GF-D8 (cell line): ENCODE data around the gene ANKRD30B.
"Not testable (repeated sequence)": the region's sequence is repeated elsewhere in the genome, so short reads cannot be mapped to it uniquely, and the experiment has no call there.

Experiments used
- DNase-seq: peaks from one replicate; lab custom pipeline; 2025; lab: John Stamatoyannopoulos, UW

The ANKRD30B gene

DNA sequence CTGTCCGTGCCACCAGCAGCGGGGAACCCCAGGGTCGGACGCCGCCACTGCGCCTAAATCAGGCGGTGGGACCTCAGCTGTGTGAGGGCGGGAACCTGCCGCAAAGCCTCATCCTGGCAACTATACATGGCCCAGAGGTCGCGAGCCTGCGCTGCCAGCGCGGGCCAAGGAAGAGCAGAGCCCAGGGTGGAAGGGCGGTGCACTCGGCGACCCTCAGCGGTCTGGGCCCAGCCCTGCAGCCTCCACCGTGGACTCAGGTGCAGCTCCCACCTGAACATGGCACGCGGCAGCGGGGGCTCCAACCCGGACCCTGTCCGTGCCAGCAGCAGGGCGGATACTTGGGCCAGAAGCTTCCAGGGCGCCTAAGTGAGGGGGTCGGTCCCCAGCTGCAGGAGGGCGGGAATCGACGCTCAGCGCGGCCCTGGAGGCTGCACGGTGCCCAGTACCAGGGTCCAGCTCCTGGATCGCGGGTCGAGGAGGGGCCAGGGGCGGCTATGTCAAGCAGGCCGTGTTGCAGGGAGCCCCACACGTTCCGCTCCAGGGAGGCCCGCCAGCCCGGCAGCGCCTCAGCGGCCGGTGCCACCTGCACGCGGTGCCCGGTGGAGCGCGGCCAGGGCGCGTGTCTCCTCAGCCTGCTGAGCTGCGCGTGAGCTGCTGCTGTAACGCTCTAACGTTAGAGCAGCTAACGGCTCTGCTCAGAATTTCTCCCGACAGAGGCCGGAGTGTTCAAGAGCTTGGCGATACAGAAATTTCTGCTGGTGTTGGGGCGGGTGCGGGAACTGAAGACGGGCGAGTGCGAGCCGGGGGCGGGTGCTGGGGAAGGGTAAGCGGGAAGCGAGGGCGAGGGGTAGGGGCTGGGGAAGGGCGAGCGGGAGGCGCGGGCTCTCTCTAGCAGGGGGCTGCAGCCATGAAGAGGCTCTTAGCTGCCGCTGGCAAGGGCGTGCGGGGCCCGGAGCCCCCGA is at the start of gene ANKRD30B:
Gene ANKRD30B, plus strand, starts transcription at position 660 of the 962 bp plus-strand sequence. Its CDS starts 248 bp downstream, at position 908.
- DNase-seq = no peak

DNA sequence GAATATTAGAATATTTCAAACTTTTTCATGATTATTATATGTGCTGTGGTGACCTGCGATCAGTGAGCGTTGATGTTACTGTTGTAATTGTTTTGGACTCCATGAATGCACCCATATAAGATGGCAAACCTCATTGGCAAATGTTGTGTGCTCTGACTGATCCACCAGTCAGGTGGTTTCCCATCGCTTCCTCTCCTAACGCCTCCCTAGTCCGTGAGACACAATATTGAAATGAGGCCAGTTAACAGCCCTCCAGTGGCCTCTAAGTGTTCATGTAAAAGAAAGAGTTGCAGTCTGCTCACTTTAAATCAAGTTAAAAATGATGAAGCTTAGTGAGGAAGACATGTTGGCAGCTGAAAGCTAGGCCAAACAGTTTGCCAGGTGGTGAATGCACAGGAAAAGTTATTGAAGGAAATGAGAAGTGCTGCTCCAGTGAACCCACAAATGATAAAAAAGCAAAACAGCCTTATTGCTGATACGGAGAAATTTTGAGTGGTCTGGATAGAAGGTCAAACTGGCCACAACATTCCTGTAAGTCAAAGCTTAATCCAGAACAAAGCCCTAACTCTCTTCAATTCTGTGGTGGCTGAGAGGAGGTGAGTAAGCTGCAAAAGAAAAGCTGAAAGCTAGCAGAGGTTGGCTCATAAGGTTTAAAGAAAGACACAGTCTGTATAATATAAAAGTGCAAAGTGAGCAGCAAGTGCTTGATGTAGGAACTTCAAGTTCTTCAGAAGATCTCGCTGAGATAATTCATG is 46.5 kb upstream of the ANKRD30B start:
- not testable (repeated sequence) for DNase-seq

DNA sequence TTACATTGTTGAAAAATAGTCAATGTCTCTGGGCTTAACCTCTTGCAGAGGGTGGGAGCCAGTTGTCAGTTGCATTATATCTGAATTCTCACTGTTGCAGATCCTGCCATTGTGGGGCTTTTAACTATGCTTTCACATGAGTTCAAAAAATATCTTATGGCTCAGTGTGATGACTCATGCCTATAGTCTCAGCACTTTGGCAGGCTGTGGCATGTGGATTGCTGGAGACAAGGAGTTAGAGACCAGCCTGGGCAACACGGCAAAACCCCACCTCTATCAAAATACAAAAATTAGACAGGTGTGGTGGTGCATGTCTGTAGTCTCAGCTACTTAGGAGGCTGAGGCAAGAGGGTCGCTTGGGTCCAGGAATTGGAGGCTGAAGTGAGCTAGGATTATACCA is 38.2 kb upstream of the ANKRD30B start:
- DNase-seq = not testable (repeated sequence)

GRCh38 chr18:14721569-14721968 is 26.4 kb upstream of the ANKRD30B start:
- not testable (repeated sequence) for DNase-seq

DNA sequence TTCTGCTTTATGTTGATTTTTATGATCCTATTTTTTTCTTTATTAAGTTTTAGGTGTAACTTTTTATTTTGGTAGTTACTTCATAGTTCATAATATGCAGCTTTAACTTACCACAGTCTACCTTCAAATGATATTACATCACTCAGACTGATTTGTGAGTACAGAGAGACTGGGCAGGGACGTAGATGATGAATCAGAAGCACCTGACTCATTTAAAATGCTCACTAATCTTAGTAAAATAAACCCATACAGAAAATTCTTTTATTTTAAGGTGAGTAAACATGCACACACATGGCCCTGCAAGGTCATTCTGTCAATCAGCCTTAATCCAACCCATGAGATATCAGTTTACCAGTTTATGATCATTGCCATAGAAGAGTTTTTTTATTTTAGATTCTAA is 8.9 kb upstream of the ANKRD30B start:
- not testable (repeated sequence) for DNase-seq

DNA sequence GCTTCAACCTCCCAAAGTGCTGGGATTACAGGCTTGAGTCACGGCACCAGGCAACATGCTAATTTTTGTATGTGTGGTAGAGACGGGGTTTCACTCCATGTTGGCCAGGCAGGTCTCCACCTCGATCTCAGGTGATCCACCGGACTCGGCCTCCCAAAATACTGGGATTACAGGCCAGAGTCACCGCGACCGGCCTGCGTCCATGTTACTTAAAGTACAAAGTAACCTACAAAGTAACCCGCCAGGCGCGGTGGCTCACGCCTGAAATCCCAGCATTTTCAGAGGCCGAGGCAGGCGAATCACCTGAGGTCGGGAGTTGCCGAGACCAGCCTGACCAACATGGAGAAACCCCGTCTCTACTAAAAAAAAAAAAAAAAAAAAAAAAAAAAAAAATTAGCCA is 1.1 kb upstream of the ANKRD30B start:
- no peak for DNase-seq

DNA sequence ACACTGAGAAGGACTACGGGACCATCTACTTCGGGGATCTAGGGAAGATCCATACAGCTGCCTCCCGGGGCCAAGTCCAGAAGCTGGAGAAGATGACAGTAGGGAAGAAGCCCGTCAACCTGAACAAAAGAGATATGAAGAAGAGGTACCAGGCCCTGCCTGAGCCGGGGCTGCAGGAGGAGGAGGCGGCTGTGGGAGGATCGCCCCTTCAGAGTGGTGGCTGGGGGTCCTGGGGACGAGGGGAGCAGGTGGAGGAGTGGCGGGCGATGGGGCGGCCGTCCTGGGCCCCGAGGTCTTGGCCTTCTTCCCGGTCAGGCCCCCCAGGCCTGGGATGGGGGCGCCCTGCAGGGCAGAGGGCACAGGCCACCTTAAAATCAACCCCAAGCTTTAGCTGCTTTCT is 524 bp downstream of the ANKRD30B start:
- DNase-seq = no peak

DNA sequence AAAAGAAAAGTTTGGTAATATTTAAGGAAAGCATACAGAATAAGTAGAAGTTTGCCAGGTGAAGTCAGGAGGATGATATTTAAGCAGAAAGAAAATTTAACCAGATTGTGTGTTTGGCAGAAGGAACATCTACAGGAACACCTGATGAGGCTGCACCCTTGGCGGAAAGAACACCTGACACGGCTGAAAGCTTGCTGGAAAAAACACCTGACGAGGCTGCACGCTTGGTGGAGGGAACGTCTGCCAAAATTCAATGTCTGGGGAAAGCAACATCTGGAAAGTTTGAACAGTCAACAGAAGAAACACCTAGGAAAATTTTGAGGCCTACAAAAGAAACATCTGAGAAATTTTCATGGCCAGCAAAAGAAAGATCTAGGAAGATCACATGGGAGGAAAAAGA is 15.6 kb downstream of the ANKRD30B start:
- not testable (repeated sequence) for DNase-seq

- no peak for DNase-seq
Observed at GRCh38 chr18:14767474-14767873, 19.5 kb downstream of the ANKRD30B start.

- no peak for DNase-seq
Observed at GRCh38 chr18:14768241-14768640, 20.3 kb downstream of the ANKRD30B start.

DNA sequence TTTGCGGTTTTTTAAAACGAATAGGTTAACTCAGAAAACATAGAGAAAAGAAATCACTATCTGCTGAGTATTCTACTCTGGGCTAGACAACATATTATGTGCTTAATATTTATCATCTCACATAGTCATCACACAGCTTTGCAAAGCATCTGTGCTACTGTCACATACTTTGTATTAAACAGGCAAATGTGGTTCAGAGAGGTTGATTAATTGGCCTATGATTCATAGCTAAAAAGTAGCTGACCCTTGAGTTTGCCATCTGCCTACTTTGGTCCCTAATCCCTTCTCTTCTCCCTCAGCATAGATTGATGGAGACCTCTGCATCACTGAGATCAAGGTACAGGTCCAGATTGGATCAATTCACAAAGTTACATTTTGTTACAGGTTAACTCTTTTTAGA is 21.4 kb downstream of the ANKRD30B start:
- no peak for DNase-seq

DNA sequence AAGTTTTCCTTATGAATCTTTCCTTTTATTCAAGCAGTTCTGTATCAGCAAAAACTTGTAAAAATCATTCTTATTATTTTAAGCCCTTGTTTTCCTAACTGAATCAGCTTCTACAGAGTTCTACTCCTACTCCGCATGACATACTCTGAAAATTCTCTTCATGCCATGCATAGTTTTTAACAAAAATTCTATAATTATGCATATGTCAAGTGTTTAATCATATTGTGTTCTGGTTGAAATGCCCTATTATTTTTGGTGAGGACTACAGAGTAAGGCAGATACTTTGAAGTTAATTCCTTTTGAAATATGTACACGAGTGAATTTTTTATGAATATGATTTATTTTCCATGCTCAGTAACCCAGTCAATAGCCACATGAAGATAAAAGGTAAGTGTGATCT is 28.8 kb downstream of the ANKRD30B start:
- DNase-seq = no peak

GRCh38 chr18:14781671-14782070 is 33.7 kb downstream of the ANKRD30B start:
- no peak for DNase-seq

DNA sequence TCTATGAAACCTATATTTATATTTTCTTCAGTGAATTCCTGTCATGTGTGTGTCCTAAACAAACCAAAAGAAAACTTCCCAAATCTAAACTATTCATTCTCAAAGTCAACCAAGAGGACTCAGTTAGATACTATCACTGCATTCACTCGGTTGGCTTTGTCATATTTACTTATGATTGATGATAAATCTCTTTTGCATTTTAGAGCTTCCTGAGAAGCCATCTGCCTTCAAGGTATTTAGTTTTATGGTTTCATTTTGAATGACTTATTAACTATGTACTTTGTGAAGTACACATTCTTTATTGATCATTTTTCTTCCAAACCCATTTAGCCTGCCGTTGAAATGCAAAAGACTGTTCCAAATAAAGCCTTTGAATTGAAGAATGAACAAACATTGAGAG is 36.2 kb downstream of the ANKRD30B start:
- no peak for DNase-seq

GRCh38 chr18:14796876-14797275 is 48.9 kb downstream of the ANKRD30B start:
- not testable (repeated sequence) for DNase-seq

DNA sequence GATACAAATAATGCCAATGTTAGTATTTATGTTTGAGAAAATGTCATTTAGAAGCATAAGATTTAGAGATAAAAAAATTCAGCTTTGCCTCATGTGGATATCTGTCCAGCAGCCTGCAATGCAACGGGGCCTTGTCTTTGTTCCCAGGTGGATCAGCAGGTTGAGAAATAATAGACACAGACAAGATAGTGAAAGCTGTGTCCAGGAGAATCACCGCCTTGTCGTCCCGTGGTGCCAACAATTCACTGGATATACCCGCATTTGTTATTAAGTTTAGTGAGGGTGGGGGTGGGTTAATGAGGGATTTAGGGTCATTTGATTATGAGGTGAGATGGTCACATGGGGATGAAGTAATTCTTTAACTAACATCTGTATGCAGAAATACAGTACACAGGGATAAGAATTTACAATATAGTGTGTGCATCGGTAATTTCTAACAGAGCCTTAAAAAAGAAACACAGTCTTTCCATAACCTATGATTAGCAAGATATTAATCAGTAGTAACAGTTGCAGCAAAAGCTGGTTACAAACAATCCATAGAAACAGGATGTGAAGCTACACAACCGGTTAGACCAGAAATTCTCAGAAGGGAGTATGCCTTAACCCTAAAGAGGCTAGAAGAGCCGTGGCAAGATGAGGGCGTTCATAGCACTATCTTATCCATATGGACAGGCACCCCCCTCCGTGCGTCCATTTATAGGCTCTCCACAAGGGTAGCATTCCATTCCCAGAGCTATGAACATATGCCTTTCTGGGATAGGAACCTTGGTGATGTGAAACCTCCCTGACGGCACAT is 50.2 kb downstream of the ANKRD30B start:
- not testable (repeated sequence) for DNase-seq

DNA sequence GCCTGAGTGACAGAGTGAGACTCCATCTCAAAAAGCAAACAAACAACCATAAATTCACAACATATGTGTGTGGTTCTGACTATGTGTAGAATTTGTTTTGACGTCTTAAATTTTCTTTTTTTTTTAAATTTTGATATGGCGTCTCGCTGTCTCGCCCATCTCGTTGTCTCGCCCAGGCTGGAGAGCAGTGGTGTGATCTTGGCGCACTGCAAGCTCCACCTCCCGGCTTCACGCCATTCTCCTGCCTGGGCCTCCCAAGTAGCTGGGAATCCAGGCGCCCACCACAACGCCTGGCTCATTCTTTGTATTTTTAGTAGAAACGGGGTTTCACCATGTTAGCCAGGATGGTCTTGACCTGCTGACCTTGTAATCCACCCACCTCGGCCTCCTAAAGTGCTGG is 63.1 kb downstream of the ANKRD30B start:
- DNase-seq = not testable (repeated sequence)

DNA sequence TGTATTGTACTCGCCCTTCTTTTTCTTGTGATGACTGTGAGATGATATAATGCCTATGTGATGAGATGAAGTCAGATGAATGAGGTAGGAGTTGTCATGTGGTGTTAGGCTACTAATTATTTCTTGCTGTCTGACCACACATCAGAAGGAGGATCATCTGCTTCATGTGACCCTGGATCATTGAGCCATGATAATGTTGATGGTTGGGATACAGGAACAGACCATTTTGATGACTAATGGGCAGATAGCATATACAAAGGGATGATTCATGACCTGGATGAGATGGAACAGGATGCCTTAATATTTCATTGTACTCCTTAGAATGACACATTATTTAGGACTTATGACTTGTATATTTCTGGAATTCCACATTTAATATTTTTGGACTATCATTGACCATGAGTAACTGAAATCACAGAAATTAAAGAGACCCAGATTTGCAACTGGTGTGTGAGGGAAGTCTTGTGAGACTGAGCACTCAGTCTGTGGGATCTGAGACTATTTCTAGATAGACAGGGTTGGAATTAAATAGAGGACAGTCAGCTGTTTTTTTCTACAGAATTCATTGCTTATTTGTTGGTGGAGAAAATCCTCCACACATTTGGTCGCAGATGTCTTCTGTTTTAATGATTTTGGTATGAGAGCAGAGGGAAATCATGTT is 79.1 kb downstream of the ANKRD30B start:
- not testable (repeated sequence) for DNase-seq

DNA sequence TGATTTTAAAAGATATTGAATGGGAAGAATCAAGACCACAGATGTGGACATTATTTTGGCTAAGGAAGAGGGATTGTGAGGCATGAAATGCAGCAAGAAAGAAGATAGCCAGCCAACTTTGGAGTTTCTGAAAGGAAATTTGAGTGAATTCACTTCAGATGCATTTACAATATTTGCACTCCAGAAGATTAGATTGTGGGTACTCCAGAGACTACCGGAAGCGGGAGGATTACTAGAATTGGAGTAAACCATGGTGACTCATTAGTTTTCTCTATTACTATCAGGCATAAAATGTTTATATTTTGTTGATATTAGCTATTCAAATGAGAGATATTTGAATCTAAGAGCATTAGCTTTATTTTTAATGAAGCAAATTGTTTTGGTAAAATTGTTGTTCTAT is 93.6 kb downstream of the ANKRD30B start:
- DNase-seq = not testable (repeated sequence)

DNA sequence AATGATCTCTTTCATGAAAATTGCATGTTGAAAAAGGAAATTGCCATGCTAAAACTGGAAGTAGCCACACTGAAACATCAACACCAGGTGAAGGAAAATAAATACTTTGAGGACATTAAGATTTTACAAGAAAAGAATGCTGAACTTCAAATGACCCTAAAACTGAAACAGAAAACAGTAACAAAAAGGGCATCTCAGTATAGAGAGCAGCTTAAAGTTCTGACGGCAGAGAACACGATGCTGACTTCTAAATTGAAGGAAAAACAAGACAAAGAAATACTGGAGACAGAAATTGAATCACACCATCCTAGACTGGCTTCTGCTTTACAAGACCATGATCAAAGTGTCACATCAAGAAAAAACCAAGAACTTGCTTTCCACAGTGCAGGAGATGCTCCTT is 103.6 kb downstream of the ANKRD30B start:
- DNase-seq = not testable (repeated sequence)

GRCh38 chr18:14855634-14856033 is 107.7 kb downstream of the ANKRD30B start:
- not testable (repeated sequence) for DNase-seq
